Activated CD4-positive, alpha-beta T cell treated with anti-CD3 and anti-CD28 coated beads for 36 hours (primary cell): Measurements from ENCODE around the gene LSM14B. TPM values are rescaled to one million over a fixed set of nuclear protein-coding genes. Genes with fewer than 3 reads are reported as not detected.

ENCODE experiments used
- ATAC-seq: fragments of 200-7000 bp; cut with Tn5 transposase; one replicate; pipeline ENCODE4 v1.10.0; 2021; ENCODE audit warnings: mild to moderate bottlenecking, moderate library complexity
- CTCF ChIA-PET: fragments of 350-600 bp; sonication (Branson Sonifier 250); formaldehyde crosslinking; loops from one replicate; lab custom pipeline; 2021; ENCODE audit warnings: antibody characterized with exemption; lab: Charles Lee
- POLR2A ChIA-PET: fragments of 350-600 bp; sonication (Branson Sonifier 250); formaldehyde crosslinking; loops from one replicate; lab custom pipeline; 2021; ENCODE audit warnings: antibody characterized with exemption, inconsistent platforms; lab: Charles Lee
- DNase-seq: peaks from one replicate; pipeline ENCODE4 v3.0.0-alpha.2; 2020
- H3K27ac Mint-ChIP-seq: one replicate; pipeline ENCODE4 v1.8.0; 2021; ENCODE audit warnings: mixed read lengths
- H3K27me3 Mint-ChIP-seq: one replicate; pipeline ENCODE4 v1.8.0; 2021; ENCODE audit warnings: mixed read lengths
- H3K36me3 Mint-ChIP-seq: one replicate; pipeline ENCODE4 v1.8.0; 2021; ENCODE audit warnings: low read depth, mixed read lengths
- H3K4me1 Mint-ChIP-seq: one replicate; pipeline ENCODE4 v1.8.0; 2021; ENCODE audit warnings: mixed read lengths
- H3K4me3 Mint-ChIP-seq: one replicate; pipeline ENCODE4 v1.8.0; 2021; ENCODE audit warnings: mild to moderate bottlenecking, moderate library complexity, mixed read lengths
- H3K9me3 Mint-ChIP-seq: one replicate; pipeline ENCODE4 v1.8.0; 2021; ENCODE audit warnings: low read depth, mixed read lengths
- intact Hi-C, 2 experiments: fragments of 100-400 bp; cut with DNase I in 1 of 2; cut with micrococcal nuclease in 1 of 2; formaldehyde crosslinking; loops; one replicate each; pipeline versions ENCODE4 v1.14.2 to v1.15.1; 2022 to 2024; cut with DNase I, micrococcal nuclease
- total RNA-seq, 2 experiments: library from RNA; stranded (reverse); gene quantifications; one replicate each; pipeline ENCODE4 v1.2.3, GENCODE V29; 2021

The LSM14B gene
- total RNA-seq, 2 experiments from 2014 or later: 38.7 TPM

DNA sequence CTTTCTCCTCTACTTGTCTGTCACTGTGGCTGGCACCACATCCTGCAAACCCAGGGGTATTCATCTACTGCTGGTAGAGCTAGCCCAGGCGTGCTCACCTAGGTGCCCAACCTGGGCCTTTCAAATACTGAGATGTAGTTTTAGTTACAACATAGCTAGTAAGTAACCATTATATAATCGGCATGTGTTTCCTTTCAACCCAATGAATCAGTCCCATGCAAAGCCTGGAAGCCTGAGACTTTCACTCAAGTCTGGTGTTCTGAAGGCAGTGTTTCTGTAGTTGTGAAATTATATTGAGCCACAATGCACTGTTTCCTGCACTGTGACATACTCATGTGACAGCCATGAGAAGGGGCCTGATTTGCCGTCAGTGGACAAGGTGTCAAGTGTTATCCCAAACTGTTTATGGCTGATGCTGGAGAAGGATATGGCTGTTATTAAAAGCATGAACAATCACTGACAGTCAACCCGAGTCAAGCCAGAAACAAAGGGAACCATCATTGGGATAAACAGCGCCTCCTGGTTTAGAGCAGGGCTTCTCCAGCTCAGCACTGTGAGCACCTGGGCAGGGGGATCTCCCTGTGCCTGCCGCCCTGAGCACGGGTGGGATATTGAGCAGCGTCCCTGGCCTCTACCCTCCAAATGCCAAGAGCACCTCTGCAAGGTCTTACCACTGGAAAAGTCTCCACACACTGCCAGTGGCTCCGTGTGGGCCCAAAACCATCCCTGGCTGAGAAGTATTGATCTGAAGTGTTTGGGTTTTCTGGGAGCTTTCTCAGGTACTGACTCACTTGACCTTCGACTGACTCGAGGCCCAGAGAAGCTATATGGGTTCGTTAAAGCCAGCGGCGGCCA lies 19.3 kb downstream of the LSM14B start:
- CTCF ChIA-PET: interaction anchor here (0.5 to 1.7 kb wide), 7 partner anchors 12 to 1049 kb away, joined by 3 to 7 read pairs (median 4); no protein-coding TSS in a partner anchor
- peak overlapping the region; percentile 91 for H3K27ac Mint-ChIP-seq
- H3K4me1 Mint-ChIP-seq: peaks cover 52% of the 10 kb centered on the region
- ATAC-seq (peak; percentile 23), DNase-seq (peak; percentile 50)
- POLR2A ChIA-PET: interaction anchor here (0.5 to 2.3 kb wide), 3 partner anchors 15 to 75 kb away, joined by 3 to 9 read pairs (median 4); partner anchors contain the start of gene TAF4
- H3K36me3 Mint-ChIP-seq: peaks cover 49% of the 10 kb centered on the region
- H3K9me3 Mint-ChIP-seq: no peaks in the 10 kb centered on the region
- intact Hi-C loops: loop anchor here (1.0 to 5.0 kb wide), 6 partner anchors 19 to 786 kb away; partner anchors contain the start of genes CABLES2 (in 1 of the 2), DIDO1 (in 1 of the 2), LSM14B (in 1 of the 2) and RPS21 (in 1 of the 2)
- H3K27me3 Mint-ChIP-seq: no peaks in the 10 kb centered on the region
- H3K4me3 Mint-ChIP-seq: peak overlapping the region; percentile 89

GRCh38 chr20:62142252-62143080 lies 20.2 kb downstream of the LSM14B start:
- H3K4me1 Mint-ChIP-seq: peaks cover 58% of the 10 kb centered on the region
- no peaks in the 10 kb centered on the region for H3K27me3 Mint-ChIP-seq
- peak overlapping the region; percentile 91 for H3K27ac Mint-ChIP-seq
- H3K4me3 Mint-ChIP-seq: peak overlapping the region; percentile 89
- no peaks in the 10 kb centered on the region for H3K9me3 Mint-ChIP-seq
- peaks cover 43% of the 10 kb centered on the region for H3K36me3 Mint-ChIP-seq
- ATAC-seq (peak; percentile 0), DNase-seq (peak; percentile 26)
- intact Hi-C loops: loop anchor here (1.0 to 5.0 kb wide), 11 partner anchors 20 to 785 kb away; partner anchors contain the start of genes LSM14B (in 2 of the 2), OSBPL2 (in 2 of the 2), ADRM1 (in 1 of the 2) and CABLES2 (in 1 of the 2)
- CTCF ChIA-PET: interaction anchor here (0.5 to 1.7 kb wide), 4 partner anchors 13 to 125 kb away, joined by 3 to 6 read pairs (median 4); no protein-coding TSS in a partner anchor
- POLR2A ChIA-PET: interaction anchor here (1.5 to 2.3 kb wide), 2 partner anchors 14 to 76 kb away, joined by 3 to 9 read pairs; partner anchors contain the start of gene TAF4

- H3K9me3 Mint-ChIP-seq: no peaks in the 10 kb centered on the region
- H3K36me3 Mint-ChIP-seq: peaks cover 35% of the 10 kb centered on the region
- peak within 1 kb of the TSS; percentile 91 for H3K27ac Mint-ChIP-seq
- intact Hi-C loops: loop anchor here (1.0 to 5.0 kb wide), 11 partner anchors 21 to 784 kb away; partner anchors contain the start of genes OSBPL2 (in 2 of the 2), ADRM1 (in 1 of the 2), CABLES2 (in 1 of the 2) and DIDO1 (in 1 of the 2)
- peak; percentile 92 for DNase-seq
- ATAC-seq: peak; percentile 87
- POLR2A ChIA-PET: interaction anchor here (0.6 to 2.3 kb wide), 3 partner anchors 13 to 77 kb away, joined by 3 to 9 read pairs (median 3); partner anchors contain the start of gene TAF4
- no peaks in the 10 kb centered on the region for H3K27me3 Mint-ChIP-seq
- peak within 1 kb of the TSS; percentile 89 for H3K4me3 Mint-ChIP-seq
- CTCF ChIA-PET: no interaction called here
- H3K4me1 Mint-ChIP-seq: peaks cover 61% of the 10 kb centered on the region
These were observed 21.0 kb downstream of the LSM14B start, which contains the start of the genes PSMA7 and SS18L1 for GRCh38 chr20:62143081-62143956. TSS of gene PSMA7 (minus strand) at chr20:62143394. CDS start at chr20:62143303, 91 bp downstream. TSS of gene SS18L1 (plus strand) at chr20:62143769. CDS start at chr20:62143821, 52 bp downstream.

DNA sequence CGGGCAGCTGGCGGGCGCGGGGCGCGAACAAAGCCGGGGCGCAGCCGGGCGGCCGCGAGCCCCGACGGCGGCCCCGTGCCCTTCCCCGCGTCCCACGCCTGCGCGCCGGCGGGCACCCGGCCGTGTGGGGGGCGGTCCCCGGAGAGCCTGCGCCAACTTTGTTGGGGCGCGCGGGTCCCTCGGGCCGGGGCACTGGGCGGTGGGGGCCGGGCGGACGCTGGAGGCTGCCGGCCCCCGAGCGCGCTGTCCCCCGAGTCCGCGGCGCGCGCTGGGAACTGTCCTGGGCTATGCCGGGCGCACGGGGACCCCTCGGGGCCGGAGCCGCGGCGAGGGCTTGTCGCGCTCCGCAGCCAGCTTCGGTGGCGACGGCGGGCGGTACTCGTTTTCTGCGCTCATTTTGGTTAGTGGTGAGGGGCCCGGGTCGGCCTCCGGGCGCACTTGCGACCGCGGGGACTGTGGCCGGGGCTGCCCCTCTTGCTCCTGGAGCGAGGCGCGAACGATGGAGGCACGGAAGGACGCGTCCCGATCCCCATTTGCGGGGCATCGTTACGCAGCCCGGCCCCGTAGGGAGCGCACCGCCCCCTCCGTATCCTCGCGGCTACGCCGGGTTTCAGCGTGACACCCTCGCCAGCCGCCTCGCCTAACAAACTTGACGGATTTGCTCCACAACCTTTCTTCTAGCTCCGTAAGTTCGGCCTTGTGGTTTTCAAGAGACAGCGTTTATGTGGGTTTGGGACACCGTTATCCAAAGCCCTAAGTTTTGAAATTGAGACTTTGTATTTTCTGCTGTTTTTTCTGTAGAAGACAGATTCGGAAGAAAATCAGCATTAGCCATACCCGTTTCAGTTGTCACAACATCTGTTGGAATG lies 21.9 kb downstream of the LSM14B start:
- Mint-ChIP-seq H3K4me3 (peak overlapping the region; percentile 75), H3K4me1 (peaks cover 58% of the 10 kb centered on the region), H3K27ac (peak overlapping the region; percentile 70), H3K36me3 (peaks cover 27% of the 10 kb centered on the region), H3K9me3 (no peaks in the 10 kb centered on the region), H3K27me3 (no peaks in the 10 kb centered on the region)
- POLR2A ChIA-PET: interaction anchor here (0.6 to 0.9 kb wide), 3 partner anchors 15 to 24 kb away, joined by 3 read pairs; no protein-coding TSS in a partner anchor
- ATAC-seq: peak; percentile 31
- intact Hi-C loops: loop anchor here (1.0 to 5.0 kb wide), 11 partner anchors 22 to 783 kb away; partner anchors contain the start of genes OSBPL2 (in 2 of the 2), ADRM1 (in 1 of the 2), CABLES2 (in 1 of the 2) and DIDO1 (in 1 of the 2)
- CTCF ChIA-PET: interaction anchor here (1.5 to 1.9 kb wide), 2 partner anchors 8 to 134 kb away, joined by 5 to 9 read pairs; no protein-coding TSS in a partner anchor
- peak; percentile 81 for DNase-seq

DNA sequence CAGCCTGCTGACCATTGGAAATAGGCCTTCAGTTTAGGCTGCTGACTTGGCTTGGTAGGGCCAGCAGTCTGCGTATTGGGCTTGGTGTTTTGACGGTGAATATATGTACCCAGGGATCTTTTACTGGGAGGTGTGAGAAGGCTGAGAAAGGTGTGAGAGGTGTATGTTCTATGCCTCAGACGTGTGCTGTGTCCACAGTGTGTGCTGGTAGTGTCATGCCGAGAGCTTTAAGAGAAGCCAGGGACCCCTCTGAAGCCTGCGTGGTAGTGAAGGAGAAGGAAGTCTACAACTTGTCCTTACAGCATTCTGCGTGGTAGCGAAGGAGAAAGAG lies 23.4 kb downstream of the LSM14B start:
- DNase-seq (no peak), ATAC-seq (no peak)
- peaks cover 46% of the 10 kb centered on the region for H3K4me1 Mint-ChIP-seq
- H3K27me3 Mint-ChIP-seq: no peaks in the 10 kb centered on the region
- ChIA-PET POLR2A (interaction anchor here (0.9 kb wide), 1 partner anchor 24 kb away, joined by 3 read pairs; no protein-coding TSS in a partner anchor), CTCF (interaction anchor here (1.5 to 1.9 kb wide), 2 partner anchors 10 to 135 kb away, joined by 5 to 9 read pairs; no protein-coding TSS in a partner anchor)
- H3K36me3 Mint-ChIP-seq: peaks cover 13% of the 10 kb centered on the region
- no peak overlapping the region for H3K4me3 Mint-ChIP-seq
- intact Hi-C loops: loop anchor here in 1 of 2 experiments (1.0 kb wide), 1 partner anchor 12 kb away; no protein-coding TSS in a partner anchor
- no peaks in the 10 kb centered on the region for H3K9me3 Mint-ChIP-seq
- H3K27ac Mint-ChIP-seq: no peak overlapping the region

GRCh38 chr20:62146019-62146755 lies 23.9 kb downstream of the LSM14B start:
- ATAC-seq: no peak
- intact Hi-C loops: no loop called here
- peaks cover 42% of the 10 kb centered on the region for H3K4me1 Mint-ChIP-seq

GRCh38 chr20:62147125-62147524 lies 24.9 kb downstream of the LSM14B start:
- no peak for ATAC-seq
- intact Hi-C loops: no loop called here
- Mint-ChIP-seq H3K27me3 (no peaks in the 10 kb centered on the region), H3K4me3 (no peak overlapping the region), H3K9me3 (no peaks in the 10 kb centered on the region), H3K4me1 (peaks cover 33% of the 10 kb centered on the region), H3K36me3 (peaks cover 5% of the 10 kb centered on the region), H3K27ac (no peak overlapping the region)
- ChIA-PET CTCF (interaction anchor here (0.6 kb wide), 1 partner anchor 225 kb away, joined by 3 read pairs; no protein-coding TSS in a partner anchor), POLR2A (no interaction called here)
- DNase-seq: no peak

More at GRCh38 chr20:62146019-62146755, 23.9 kb downstream of the LSM14B start:
- no peaks in the 10 kb centered on the region for H3K9me3 Mint-ChIP-seq
- no peak overlapping the region for H3K4me3 Mint-ChIP-seq
- peaks cover 11% of the 10 kb centered on the region for H3K36me3 Mint-ChIP-seq
- ChIA-PET POLR2A (no interaction called here), CTCF (no interaction called here)
- H3K27ac Mint-ChIP-seq: no peak overlapping the region
- no peaks in the 10 kb centered on the region for H3K27me3 Mint-ChIP-seq
- no peak for DNase-seq

- peaks cover 6% of the 10 kb centered on the region for H3K36me3 Mint-ChIP-seq
- intact Hi-C loops: no loop called here
- H3K27me3 Mint-ChIP-seq: no peaks in the 10 kb centered on the region
- H3K27ac Mint-ChIP-seq: no peak overlapping the region
- CTCF ChIA-PET: interaction anchor here (0.6 kb wide), 1 partner anchor 225 kb away, joined by 3 read pairs; no protein-coding TSS in a partner anchor
- ATAC-seq (no peak), DNase-seq (no peak)
- H3K4me1 Mint-ChIP-seq: peaks cover 31% of the 10 kb centered on the region
- H3K9me3 Mint-ChIP-seq: no peaks in the 10 kb centered on the region
- POLR2A ChIA-PET: no interaction called here
- no peak overlapping the region for H3K4me3 Mint-ChIP-seq
These were observed 25.3 kb downstream of the LSM14B start for GRCh38 chr20:62147528-62147927.
